ENCODE data around the gene PHPT1. TPM values are rescaled to one million over a fixed set of nuclear protein-coding genes. Genes with fewer than 3 reads are reported as not detected.

PHPT1 gene
- total RNA-seq, 1 experiment from 2014 or later = 94.7 TPM

DNA sequence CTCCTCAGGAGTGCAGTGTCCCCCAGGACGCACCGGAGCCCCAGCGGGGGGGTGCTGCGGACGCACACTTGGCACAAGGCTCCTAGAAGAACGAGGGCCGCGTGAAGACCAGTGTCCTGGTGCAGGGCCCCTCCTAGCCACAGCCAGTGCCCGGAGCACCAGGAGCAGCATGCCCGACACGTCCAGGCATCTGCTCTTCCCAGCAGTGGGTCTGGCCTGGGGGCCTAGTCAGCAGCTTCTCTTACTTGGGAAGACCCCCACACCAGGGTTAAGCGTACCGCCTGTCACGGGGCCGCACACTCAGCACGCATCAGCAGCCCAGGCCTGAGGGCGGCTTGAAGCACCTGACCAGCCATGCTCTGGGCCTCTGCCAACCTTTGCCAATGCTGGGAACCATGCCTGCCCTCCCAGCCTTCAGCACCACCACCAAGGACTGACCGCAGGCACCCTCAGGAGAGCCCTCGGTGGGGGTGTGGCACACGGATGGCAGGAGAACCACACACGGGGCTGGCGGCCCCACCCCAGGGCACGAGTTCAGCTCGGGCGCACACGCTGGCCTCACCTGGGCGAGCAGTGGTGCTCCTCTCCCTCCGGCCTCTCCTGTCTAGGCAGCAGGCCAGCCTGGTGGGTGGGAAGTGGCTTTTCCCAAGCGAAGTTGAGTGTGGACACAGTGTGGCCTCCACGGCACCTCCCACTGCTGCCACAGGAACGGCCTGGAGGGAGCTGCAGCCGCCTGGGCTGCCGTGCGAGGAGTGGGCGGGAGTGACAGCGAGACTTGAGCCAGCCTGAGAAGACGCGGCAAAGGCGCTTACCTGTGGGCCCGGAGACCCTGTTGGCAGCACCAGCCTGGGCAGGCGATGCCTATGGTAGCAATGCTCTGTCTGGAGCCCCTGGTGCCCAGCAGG lies 19.0 kb upstream of the PHPT1 start:
- peaks cover 65% of the 10 kb centered on the region for H3K36me3 ChIP-seq (ENCODE audit: insufficient read depth, low read length, poor library complexity, severe bottlenecking)
- POLR2A ChIA-PET (ENCODE audit: low non-redundant PET) = no interaction called here
- no peaks in the 10 kb centered on the region for H3K4me1 ChIP-seq (ENCODE audit: insufficient read depth, low read length, poor library complexity, severe bottlenecking)
- H3K27me3 ChIP-seq (replicated peaks; ENCODE audit: insufficient read depth, low read depth, low read length, poor library complexity) = no peaks in the 10 kb centered on the region
- CTCF ChIA-PET = no interaction called here
- no TSS peak for BruUV-seq (replicated peaks)
- TF ChIP-seq, protein P1, sequence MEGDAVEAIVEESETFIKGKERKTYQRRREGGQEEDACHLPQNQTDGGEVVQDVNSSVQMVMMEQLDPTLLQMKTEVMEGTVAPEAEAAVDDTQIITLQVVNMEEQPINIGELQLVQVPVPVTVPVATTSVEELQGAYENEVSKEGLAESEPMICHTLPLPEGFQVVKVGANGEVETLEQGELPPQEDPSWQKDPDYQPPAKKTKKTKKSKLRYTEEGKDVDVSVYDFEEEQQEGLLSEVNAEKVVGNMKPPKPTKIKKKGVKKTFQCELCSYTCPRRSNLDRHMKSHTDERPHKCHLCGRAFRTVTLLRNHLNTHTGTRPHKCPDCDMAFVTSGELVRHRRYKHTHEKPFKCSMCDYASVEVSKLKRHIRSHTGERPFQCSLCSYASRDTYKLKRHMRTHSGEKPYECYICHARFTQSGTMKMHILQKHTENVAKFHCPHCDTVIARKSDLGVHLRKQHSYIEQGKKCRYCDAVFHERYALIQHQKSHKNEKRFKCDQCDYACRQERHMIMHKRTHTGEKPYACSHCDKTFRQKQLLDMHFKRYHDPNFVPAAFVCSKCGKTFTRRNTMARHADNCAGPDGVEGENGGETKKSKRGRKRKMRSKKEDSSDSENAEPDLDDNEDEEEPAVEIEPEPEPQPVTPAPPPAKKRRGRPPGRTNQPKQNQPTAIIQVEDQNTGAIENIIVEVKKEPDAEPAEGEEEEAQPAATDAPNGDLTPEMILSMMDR (conservative IDR thresholded peaks at IDR 0.05; ENCODE audit: low read depth, low read length) = no peak
- TF ChIP-seq EZH2 (IDR thresholded peaks at IDR 0.05; ENCODE audit: borderline replicate concordance, low read depth, low read length, poor library complexity, severe bottlenecking) = no peak
- H3K27ac ChIP-seq (ENCODE audit: low read depth, low read length, poor library complexity, severe bottlenecking) = no peak overlapping the region
- H3K9me3 ChIP-seq (ENCODE audit: low read depth, low read length, poor library complexity, severe bottlenecking) = no peaks in the 10 kb centered on the region
- DNase-seq (ENCODE audit: low spot score) = no peak
- intact Hi-C loops (cut with micrococcal nuclease; ENCODE audit: unreplicated experiment) = no loop called here
- H3K4me3 ChIP-seq (ENCODE audit: low read depth, low read length, poor library complexity, severe bottlenecking) = no peak overlapping the region

DNA sequence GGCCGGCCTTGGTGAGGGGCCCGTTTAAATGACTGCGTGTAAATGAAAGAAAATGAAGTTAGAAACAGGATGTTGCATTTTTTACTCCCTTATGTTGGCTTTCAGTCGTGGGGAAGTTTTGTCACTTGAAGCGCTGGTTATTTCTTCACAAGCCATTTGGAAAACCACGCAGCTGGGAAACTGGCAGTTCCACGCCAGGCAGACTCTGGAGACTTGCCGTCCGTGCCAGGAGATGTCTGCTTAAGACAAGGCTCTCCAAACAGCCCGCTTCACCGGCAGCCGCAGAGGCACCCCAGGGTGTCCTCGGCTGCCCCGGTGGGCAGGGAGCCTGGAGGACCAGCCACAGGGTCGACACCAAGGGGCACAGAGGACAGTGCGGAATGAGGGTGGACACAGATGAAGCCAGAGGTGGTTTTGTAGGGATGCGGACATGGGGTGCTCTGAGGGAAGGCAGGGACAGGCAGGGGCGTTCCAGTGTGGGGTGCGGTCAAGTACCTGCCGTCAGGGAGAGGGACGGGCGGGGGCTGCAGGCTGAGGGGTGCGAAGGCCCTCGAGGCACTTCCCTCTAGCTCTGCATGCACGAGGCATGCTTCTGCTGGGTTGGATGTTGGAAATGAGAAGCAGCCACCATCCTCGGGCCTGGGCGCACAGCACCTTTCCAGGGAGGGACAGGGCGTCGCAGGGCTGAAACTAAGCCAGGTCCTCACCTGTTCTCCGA lies 18.0 kb upstream of the PHPT1 start:
- Histone ChIP-seq H3K27ac (ENCODE audit: low read depth, low read length, poor library complexity, severe bottlenecking) (no peak overlapping the region), H3K9me3 (ENCODE audit: low read depth, low read length, poor library complexity, severe bottlenecking) (no peaks in the 10 kb centered on the region), H3K27me3 (replicated peaks; ENCODE audit: insufficient read depth, low read depth, low read length, poor library complexity) (no peaks in the 10 kb centered on the region), H3K4me1 (ENCODE audit: insufficient read depth, low read length, poor library complexity, severe bottlenecking) (no peaks in the 10 kb centered on the region), H3K36me3 (ENCODE audit: insufficient read depth, low read length, poor library complexity, severe bottlenecking) (peaks cover 56% of the 10 kb centered on the region), H3K4me3 (ENCODE audit: low read depth, low read length, poor library complexity, severe bottlenecking) (no peak overlapping the region)
- no TSS peak for BruUV-seq (replicated peaks)
- no peak for TF ChIP-seq EZH2 (IDR thresholded peaks at IDR 0.05; ENCODE audit: borderline replicate concordance, low read depth, low read length, poor library complexity, severe bottlenecking)
- TF ChIP-seq, protein P1 (conservative IDR thresholded peaks at IDR 0.05; ENCODE audit: low read depth, low read length) = no peak
- intact Hi-C loops (cut with micrococcal nuclease; ENCODE audit: unreplicated experiment) = no loop called here
- POLR2A ChIA-PET (ENCODE audit: low non-redundant PET) = no interaction called here
- CTCF ChIA-PET = no interaction called here
- no peak for DNase-seq (ENCODE audit: low spot score)

DNA sequence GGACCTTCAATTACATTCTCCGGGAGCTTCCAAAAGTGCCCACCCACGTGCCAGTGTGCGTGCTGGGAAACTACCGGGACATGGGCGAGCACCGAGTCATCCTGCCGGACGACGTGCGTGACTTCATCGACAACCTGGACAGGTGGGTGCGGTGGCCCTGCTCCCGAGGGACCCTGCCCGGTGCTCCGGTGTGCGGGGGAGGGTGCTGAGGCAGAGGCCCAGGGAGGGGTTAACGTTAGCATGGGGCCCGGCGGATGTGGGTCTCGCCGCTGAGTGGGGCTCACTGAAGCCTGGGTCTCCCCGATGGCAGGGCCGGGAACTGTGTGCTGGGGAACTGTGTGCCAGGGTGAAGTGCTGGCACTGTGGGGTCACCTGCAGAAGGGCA lies 17.5 kb upstream of the PHPT1 start:
- H3K36me3 ChIP-seq (ENCODE audit: insufficient read depth, low read length, poor library complexity, severe bottlenecking) = peaks cover 53% of the 10 kb centered on the region
- TF ChIP-seq, protein P1 (conservative IDR thresholded peaks at IDR 0.05; ENCODE audit: low read depth, low read length) = no peak
- no peak for TF ChIP-seq EZH2 (IDR thresholded peaks at IDR 0.05; ENCODE audit: borderline replicate concordance, low read depth, low read length, poor library complexity, severe bottlenecking)
- H3K27ac ChIP-seq (ENCODE audit: low read depth, low read length, poor library complexity, severe bottlenecking) = no peak overlapping the region
- CTCF ChIA-PET = no interaction called here
- no peaks in the 10 kb centered on the region for H3K27me3 ChIP-seq (replicated peaks; ENCODE audit: insufficient read depth, low read depth, low read length, poor library complexity)
- BruUV-seq (replicated peaks) = no TSS peak
- POLR2A ChIA-PET (ENCODE audit: low non-redundant PET) = no interaction called here
- H3K4me1 ChIP-seq (ENCODE audit: insufficient read depth, low read length, poor library complexity, severe bottlenecking) = no peaks in the 10 kb centered on the region
- no peak overlapping the region for H3K4me3 ChIP-seq (ENCODE audit: low read depth, low read length, poor library complexity, severe bottlenecking)
- intact Hi-C loops (cut with micrococcal nuclease; ENCODE audit: unreplicated experiment) = no loop called here
- H3K9me3 ChIP-seq (ENCODE audit: low read depth, low read length, poor library complexity, severe bottlenecking) = no peaks in the 10 kb centered on the region
- no peak for DNase-seq (ENCODE audit: low spot score)
